ENCODE data around the gene MGAT2. TPM values are rescaled to one million over a fixed set of nuclear protein-coding genes. Genes with fewer than 3 reads are reported as not detected.

The MGAT2 gene
- total RNA-seq, 4 donors from 2014 or later: 13.9 to 28.0 (median 19.7) TPM

- peak; percentile 89 for DNase-seq
- peaks cover 9 to 42% (median 19%) of the 10 kb centered on the region in 3 donors for H3K4me1 ChIP-seq
- H3K27ac ChIP-seq: peak within 1 kb of the TSS; percentile 95 to 98 (median 96)
- 0 to 1% methylated on average over 39 to 48 of the region's 55 CpGs for WGBS, 2 donors
- no peaks in the 10 kb centered on the region for H3K9me3 ChIP-seq
- H3K4me3 ChIP-seq: peak within 1 kb of the TSS; percentile 78 to 96 (median 94)
- peak in 1 of 6 experiments; percentile 35 for TF ChIP-seq CTCF (IDR thresholded peaks at IDR 0.05)
- TF ChIP-seq POLR2A (IDR thresholded peaks at IDR 0.05): peak in 3 of 4 donors; percentile 92 to 96 (median 94)
- intact Hi-C loops (cut with DNase I): no loop called here
- no peaks in the 10 kb centered on the region for H3K27me3 ChIP-seq
- H3K36me3 ChIP-seq: peaks cover 0 to 29% (median 0%) of the 10 kb centered on the region in 3 donors
These were observed 34.6 kb upstream of the MGAT2 start, which contains the start of gene RPS29 for GRCh38 chr14:49585803-49586672. Gene RPS29, minus strand, starts transcription at chr14:49586380. Its CDS starts 34 bp downstream, at chr14:49586346.

- Histone ChIP-seq H3K27ac (peak overlapping the region; percentile 95 to 98 (median 96)), H3K9me3 (no peaks in the 10 kb centered on the region), H3K4me1 (peaks cover 9 to 36% (median 19%) of the 10 kb centered on the region in 3 donors), H3K27me3 (no peaks in the 10 kb centered on the region), H3K4me3 (peak overlapping the region; percentile 78 to 96 (median 94)), H3K36me3 (peaks cover 0 to 27% (median 0%) of the 10 kb centered on the region in 3 donors)
- WGBS, 2 donors: 0 to 1% methylated on average over 9 to 12 of the region's 21 CpGs
- TF ChIP-seq CTCF (IDR thresholded peaks at IDR 0.05): peak; percentile 57 to 93 (median 78)
- TF ChIP-seq POLR2A (IDR thresholded peaks at IDR 0.05): no peak
- intact Hi-C loops (cut with DNase I): no loop called here
- no peak for DNase-seq
These were observed 33.7 kb upstream of the MGAT2 start for GRCh38 chr14:49586673-49587460.

- no peaks in the 10 kb centered on the region for H3K27me3 ChIP-seq
- intact Hi-C loops (cut with DNase I): no loop called here
- H3K4me1 ChIP-seq: peaks cover 2 to 11% (median 7%) of the 10 kb centered on the region in 3 donors
- WGBS, 2 donors: 86% methylated on average over 3 of the region's 3 CpGs
- H3K27ac ChIP-seq: no peak overlapping the region
- H3K4me3 ChIP-seq: no peak overlapping the region
- H3K9me3 ChIP-seq: no peaks in the 10 kb centered on the region
- DNase-seq: no peak
- no peak for TF ChIP-seq CTCF (IDR thresholded peaks at IDR 0.05)
- no peak for TF ChIP-seq POLR2A (IDR thresholded peaks at IDR 0.05)
- peaks cover 0 to 2% (median 0%) of the 10 kb centered on the region in 3 donors for H3K36me3 ChIP-seq
These were observed 31.2 kb upstream of the MGAT2 start for GRCh38 chr14:49589387-49589786.

GRCh38 chr14:49593016-49593415, 27.6 kb upstream of the MGAT2 start:
- H3K9me3 ChIP-seq: no peaks in the 10 kb centered on the region
- no peak overlapping the region for H3K4me3 ChIP-seq
- peaks cover 0 to 10% (median 0%) of the 10 kb centered on the region in 3 donors for H3K4me1 ChIP-seq
- no peaks in the 10 kb centered on the region for H3K27me3 ChIP-seq
- DNase-seq: no peak
- TF ChIP-seq POLR2A (IDR thresholded peaks at IDR 0.05) (no peak), CTCF (IDR thresholded peaks at IDR 0.05) (no peak)
- H3K27ac ChIP-seq: no peak overlapping the region
- no peaks in the 10 kb centered on the region for H3K36me3 ChIP-seq
- intact Hi-C loops (cut with DNase I): no loop called here
- 69 to 73% methylated on average over 3 of the region's 3 CpGs for WGBS, 2 donors

All from esophagus squamous epithelium (tissue), 5 donors.